Lung (tissue), 12 donors: Measurements from ENCODE around the gene ARL3. TPM values are rescaled to one million over a fixed set of nuclear protein-coding genes. Genes with fewer than 3 reads are reported as not detected.

Source experiments
- ATAC-seq: fragments of 200-7000 bp; cut with Tn5 transposase; one replicate; pipeline ENCODE4 v1.9.1; 2020; ENCODE audit warnings: moderate number of reproducible peaks; ENCODE audit not compliant: insufficient read depth, low FRiP score
- DNase-seq, 3 donors: peaks; one replicate each; pipeline ENCODE4 v3.0.0-alpha.2; 2013 to 2017
- H3K27ac ChIP-seq, 2 donors: one replicate each; pipeline ENCODE4 v1.5.1; 2013; ENCODE audit warnings: mild to moderate bottlenecking in 2 of 2, moderate library complexity in 2 of 2, control low read depth in 1 of 2, inconsistent platforms in 1 of 2, low read depth in 1 of 2, low read length in 1 of 2
- H3K27me3 ChIP-seq, 3 donors: one replicate each; pipeline ENCODE4 v1.5.1; 2013; ENCODE audit warnings: low read length in 2 of 3; ENCODE audit not compliant: control insufficient read depth in 3 of 3, insufficient read depth in 3 of 3
- H3K36me3 ChIP-seq, 4 donors: one replicate each; pipeline ENCODE4 v1.5.1; 2013; ENCODE audit warnings: low read length in 4 of 4, mild to moderate bottlenecking in 1 of 4, moderate library complexity in 1 of 4; ENCODE audit not compliant: control insufficient read depth in 4 of 4, insufficient read depth in 4 of 4
- H3K4me1 ChIP-seq, 5 donors: one replicate each; pipeline ENCODE4 v1.5.1; 2013; ENCODE audit warnings: low read length in 5 of 5, mild to moderate bottlenecking in 2 of 5, moderate library complexity in 1 of 5; ENCODE audit not compliant: control insufficient read depth in 5 of 5, insufficient read depth in 5 of 5
- H3K4me3 ChIP-seq: one replicate; pipeline ENCODE4 v1.5.1; 2013; ENCODE audit warnings: mild to moderate bottlenecking, control low read depth, moderate library complexity
- H3K9ac ChIP-seq, 2 donors: one replicate each; pipeline ENCODE4 v1.5.1; 2013; ENCODE audit warnings: low read length in 2 of 2, control low read depth in 1 of 2; ENCODE audit not compliant: insufficient read depth in 1 of 2
- H3K9me3 ChIP-seq, 4 donors: one replicate each; pipeline ENCODE4 v1.5.1; 2013; ENCODE audit warnings: low read length in 3 of 4, mild to moderate bottlenecking in 1 of 4, moderate library complexity in 1 of 4; ENCODE audit not compliant: control insufficient read depth in 4 of 4, insufficient read depth in 3 of 4
- CTCF ChIP-seq: IDR thresholded peaks from 2 replicates; pipeline ENCODE4 v1.5.1; 2012; ENCODE audit warnings: mild to moderate bottlenecking; ENCODE audit errors: control extremely low read depth, extremely low read depth
- WGBS, 2 donors: extraction: QIAGEN DNeasy Blood & Tissue Kit; methylation state at CpG; one replicate each; pipeline ENCODE4 v1.1.7; 2013; 5-methylcytosine and 5-hydroxymethylcytosine counted together
- polyA plus RNA-seq, 2 donors: library from polyadenylated mRNA; stranded (reverse); fragments of 200-250 nt; gene quantifications; one replicate each; pipeline ENCODE4 v1.2.1, GENCODE V29; 2013
- total RNA-seq, 2 donors: library from RNA; depleted of rRNA in 1 of 2; stranded (reverse); fragments of >200 nt in 1 of 2; gene quantifications; one replicate each; pipeline ENCODE4 v1.2.1, GENCODE V29; 2014 to 2021
- donor health status: control.
- donor health status: control.
- donor health status: Bipolar disorder and iron deficiency.
- donor health status: healthy.
- donor health status: DM: yes; HTN: yes; CAD: no.

ARL3 gene
- total and polyA plus RNA-seq, 4 donors = 6.7 to 12.2 (median 9.7) TPM

GRCh38 chr10:102702742-102703141 lies 11.5 kb downstream of the ARL3 start:
- no peak for ATAC-seq
- no peak overlapping the region for H3K9ac ChIP-seq
- no peak overlapping the region for H3K4me3 ChIP-seq
- DNase-seq = no peak
- 88 to 93% methylated on average over 2 of the region's 2 CpGs for WGBS, 2 donors
- H3K27me3 ChIP-seq = no peaks in the 10 kb centered on the region
- no peak overlapping the region for H3K27ac ChIP-seq
- no peaks in the 10 kb centered on the region for H3K9me3 ChIP-seq
- TF ChIP-seq CTCF = no peak
- H3K4me1 ChIP-seq = peaks cover 0 to 5% (median 0%) of the 10 kb centered on the region in 5 donors
- peaks cover 6 to 19% (median 8%) of the 10 kb centered on the region in 4 donors for H3K36me3 ChIP-seq

- 96 to 99% methylated on average over 3 of the region's 3 CpGs for whole genome bisulfite sequencing, 2 donors
Measured at GRCh38 chr10:102701796-102702195, 12.4 kb downstream of the ARL3 start.

GRCh38 chr10:102701272-102701671 lies 12.9 kb downstream of the ARL3 start:
- WGBS, 2 donors = 90 to 91% methylated on average over 3 of the region's 3 CpGs
- peaks cover 9 to 30% (median 13%) of the 10 kb centered on the region in 4 donors for H3K36me3 ChIP-seq
- H3K27ac ChIP-seq = no peak overlapping the region
- DNase-seq (no peak), ATAC-seq (no peak)
- no peaks in the 10 kb centered on the region for H3K9me3 ChIP-seq
- H3K4me1 ChIP-seq = peaks cover 0 to 5% (median 0%) of the 10 kb centered on the region in 5 donors
- no peak overlapping the region for H3K4me3 ChIP-seq
- TF ChIP-seq CTCF = no peak
- H3K27me3 ChIP-seq = no peaks in the 10 kb centered on the region
- no peak overlapping the region for H3K9ac ChIP-seq

More at GRCh38 chr10:102701796-102702195, 12.4 kb downstream of the ARL3 start:
- DNase-seq (no peak), ATAC-seq (no peak)
- H3K27me3 ChIP-seq = no peaks in the 10 kb centered on the region
- TF ChIP-seq CTCF = no peak
- no peak overlapping the region for H3K4me3 ChIP-seq
- H3K27ac ChIP-seq = no peak overlapping the region
- peaks cover 7 to 26% (median 10%) of the 10 kb centered on the region in 4 donors for H3K36me3 ChIP-seq
- H3K9me3 ChIP-seq = no peaks in the 10 kb centered on the region
- no peak overlapping the region for H3K9ac ChIP-seq
- peaks cover 0 to 5% (median 0%) of the 10 kb centered on the region in 5 donors for H3K4me1 ChIP-seq

GRCh38 chr10:102698894-102699293 lies 15.3 kb downstream of the ARL3 start:
- H3K9ac ChIP-seq = no peak overlapping the region
- WGBS, 2 donors = 77 to 81% methylated on average over 2 of the region's 2 CpGs
- DNase-seq (no peak), ATAC-seq (no peak)
- peaks cover 8 to 30% (median 13%) of the 10 kb centered on the region in 4 donors for H3K36me3 ChIP-seq
- H3K4me1 ChIP-seq = no peaks in the 10 kb centered on the region
- H3K9me3 ChIP-seq = no peaks in the 10 kb centered on the region
- no peaks in the 10 kb centered on the region for H3K27me3 ChIP-seq
- no peak for TF ChIP-seq CTCF
- no peak overlapping the region for H3K4me3 ChIP-seq
- H3K27ac ChIP-seq = no peak overlapping the region
